ENCODE results near the gene DLG2.
"Not testable (repeated sequence)": the region's sequence is repeated elsewhere in the genome, so short reads cannot be mapped to it uniquely, and the experiment has no call there.

DLG2 gene

GRCh38 chr11:83448686-83449085 is 2178.5 kb downstream of the DLG2 start:
- TF ChIP-seq CTCF (IDR thresholded peaks at IDR 0.05; ENCODE audit: low read depth, low read length) = no peak
- DNase-seq (ENCODE audit: extremely low read depth, low read depth) = no peak

DNA sequence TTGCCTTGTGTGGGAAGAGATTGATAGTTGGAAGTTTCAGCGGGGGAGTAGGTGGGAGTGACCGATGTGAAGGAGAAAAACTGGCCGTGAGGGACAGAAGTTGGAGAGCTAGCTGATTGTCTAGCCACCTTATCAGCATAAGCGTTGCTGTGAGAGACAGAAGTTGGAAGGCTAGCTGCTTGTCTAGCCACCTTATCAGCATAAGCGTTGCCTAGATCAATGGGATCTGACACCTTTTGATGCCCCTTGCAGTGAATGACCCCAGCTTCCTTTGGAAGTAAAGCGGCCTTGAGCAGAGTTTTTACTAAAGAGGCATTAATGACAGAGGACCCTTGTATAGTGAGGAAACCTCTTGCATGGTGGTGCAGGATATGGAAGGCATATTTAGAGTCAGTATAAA is 2183.3 kb downstream of the DLG2 start:
- not testable (repeated sequence) for DNase-seq (ENCODE audit: extremely low read depth, low read depth)

- no peak for DNase-seq (ENCODE audit: extremely low read depth, low read depth)
- no peak for TF ChIP-seq CTCF (IDR thresholded peaks at IDR 0.05; ENCODE audit: low read depth, low read length)
These were observed 2185.5 kb downstream of the DLG2 start for GRCh38 chr11:83441601-83442000.

GRCh38 chr11:83441171-83441570 is 2186.0 kb downstream of the DLG2 start:
- DNase-seq (ENCODE audit: extremely low read depth, low read depth) = no peak
- TF ChIP-seq CTCF (IDR thresholded peaks at IDR 0.05; ENCODE audit: low read depth, low read length) = no peak

DNA sequence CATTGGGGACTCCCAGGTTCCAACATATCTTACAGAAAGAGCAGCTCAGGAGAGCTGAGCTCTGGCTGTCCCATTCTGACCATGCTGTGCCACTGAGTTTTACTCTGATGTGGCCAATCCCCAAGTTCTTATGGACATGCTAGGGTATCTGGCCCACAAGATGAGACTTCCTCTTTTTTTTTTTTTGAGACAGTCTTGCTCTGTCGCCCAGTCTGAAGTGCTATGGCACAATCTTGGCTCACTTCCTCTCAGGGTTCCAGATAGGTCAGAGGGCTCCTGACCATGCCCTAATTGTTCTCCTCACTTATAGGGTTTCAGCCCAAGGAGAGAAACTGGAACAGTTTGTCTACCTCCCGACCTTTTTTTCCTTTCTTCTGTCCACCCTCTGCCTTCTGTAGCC is 2188.7 kb downstream of the DLG2 start:
- no peak for DNase-seq (ENCODE audit: extremely low read depth, low read depth)
- no peak for TF ChIP-seq CTCF (IDR thresholded peaks at IDR 0.05; ENCODE audit: low read depth, low read length)

- no peak for DNase-seq (ENCODE audit: extremely low read depth, low read depth)
- no peak for TF ChIP-seq CTCF (IDR thresholded peaks at IDR 0.05; ENCODE audit: low read depth, low read length)
These were observed 2189.2 kb downstream of the DLG2 start for GRCh38 chr11:83437939-83438338.

DNA sequence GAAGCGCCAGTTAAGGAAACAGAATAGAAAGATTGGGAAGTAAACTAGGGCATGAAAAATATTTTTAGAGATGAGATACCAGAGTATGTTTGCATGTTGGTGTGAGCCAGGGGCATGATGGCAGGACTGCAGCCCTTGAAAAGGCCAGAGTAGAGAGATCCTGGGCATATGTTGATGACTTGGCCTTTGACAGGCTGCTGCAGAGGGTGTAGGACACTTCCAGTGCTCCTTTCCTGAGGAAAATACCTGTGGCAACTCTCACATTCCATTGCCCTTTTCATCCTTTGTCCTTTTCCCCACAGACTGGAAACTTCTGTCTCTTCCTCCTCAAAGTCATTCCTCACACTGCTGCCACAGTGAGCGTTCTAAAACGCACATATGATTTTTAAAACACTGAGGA is 2190.3 kb downstream of the DLG2 start:
- DNase-seq (ENCODE audit: extremely low read depth, low read depth) = no peak
- no peak for TF ChIP-seq CTCF (IDR thresholded peaks at IDR 0.05; ENCODE audit: low read depth, low read length)

- not testable (repeated sequence) for DNase-seq (ENCODE audit: extremely low read depth, low read depth)
These were observed 2192.3 kb downstream of the DLG2 start for GRCh38 chr11:83434812-83435211.

GRCh38 chr11:83427943-83428342 is 2199.2 kb downstream of the DLG2 start:
- no peak for DNase-seq (ENCODE audit: extremely low read depth, low read depth)
- TF ChIP-seq CTCF (IDR thresholded peaks at IDR 0.05; ENCODE audit: low read depth, low read length) = no peak
